Germinal center (tissue), 1 donor: ENCODE data around the gene AKAP8.
"Not testable (repeated sequence)": the region's sequence is repeated elsewhere in the genome, so short reads cannot be mapped to it uniquely, and the experiment has no call there.

Experiments used
- DNase-seq: peaks from one replicate; pipeline ENCODE4 v3.0.0; 2012; ENCODE audit warnings: mixed read lengths, low spot score

The AKAP8 gene

DNA sequence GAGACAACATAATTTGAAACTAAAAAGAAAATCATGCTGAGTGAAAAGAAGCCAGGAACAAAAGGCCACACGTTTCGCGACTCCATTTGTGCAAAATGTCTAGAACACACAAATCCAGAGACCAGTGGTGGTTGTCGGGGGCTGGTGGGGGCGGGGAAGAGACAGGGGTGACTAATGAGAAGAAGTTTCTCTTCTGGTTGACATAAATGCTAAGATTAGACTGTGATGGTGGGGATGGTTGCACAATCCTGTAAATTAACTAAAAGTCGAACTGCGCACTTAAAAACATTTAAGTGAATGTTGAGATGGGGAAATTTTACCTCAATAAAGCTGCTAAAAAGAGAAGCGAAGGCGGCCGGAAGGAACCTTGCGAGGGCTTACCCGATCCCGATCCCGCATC lies 7.1 kb downstream of the AKAP8 start:
- DNase-seq = no peak

GRCh38 chr19:15371786-15372380 lies 7.7 kb downstream of the AKAP8 start:
- DNase-seq = no peak

GRCh38 chr19:15371119-15371518 lies 8.5 kb downstream of the AKAP8 start:
- no peak for DNase-seq

DNA sequence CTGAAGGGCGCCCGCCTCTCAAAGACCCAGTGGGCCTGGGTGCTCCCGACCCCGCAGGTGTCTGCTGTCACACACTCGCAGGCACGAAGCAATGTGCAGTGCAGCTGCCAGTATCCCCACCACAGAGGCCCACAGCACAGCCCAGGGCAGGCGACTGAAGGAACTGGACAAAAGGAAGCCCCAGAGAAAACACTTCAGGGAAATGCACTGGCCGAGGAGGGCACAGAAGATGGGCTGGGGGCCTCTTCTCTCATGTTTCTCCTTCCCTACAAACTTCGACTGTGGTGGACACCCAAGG lies 10.0 kb downstream of the AKAP8 start:
- DNase-seq = no peak

- DNase-seq = no peak
Observed at GRCh38 chr19:15368798-15369593, 10.6 kb downstream of the AKAP8 start.

DNA sequence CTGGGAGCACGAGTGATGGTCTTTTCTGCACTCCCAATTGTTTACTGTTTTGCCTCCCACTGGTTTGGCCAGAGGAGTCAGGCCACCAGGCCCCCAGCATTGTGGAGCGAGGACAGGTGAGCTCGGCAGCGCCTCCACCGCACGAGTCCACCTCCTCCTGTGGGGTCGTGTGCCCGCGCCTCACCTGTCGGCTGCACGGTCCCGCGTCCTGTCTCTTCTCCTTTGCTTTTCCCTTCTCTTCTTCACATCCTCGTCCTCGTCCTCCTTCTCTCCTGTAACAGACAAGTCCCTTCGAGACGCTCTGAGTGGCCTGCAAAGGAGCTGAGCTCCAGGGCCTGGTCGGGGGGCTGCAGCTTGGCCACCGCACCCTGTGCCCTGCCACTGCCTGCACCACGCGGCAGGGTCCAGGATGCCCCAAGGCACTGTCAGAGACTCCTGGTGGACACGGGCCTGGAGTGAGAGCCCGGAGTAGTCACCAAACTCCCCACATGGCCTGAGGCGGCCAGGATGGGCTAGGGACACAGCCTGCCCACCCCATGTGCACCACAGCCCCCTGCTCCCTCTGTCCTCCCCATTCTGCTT lies 11.4 kb downstream of the AKAP8 start:
- DNase-seq = no peak

GRCh38 chr19:15367439-15367838 lies 12.1 kb downstream of the AKAP8 start:
- no peak for DNase-seq

DNA sequence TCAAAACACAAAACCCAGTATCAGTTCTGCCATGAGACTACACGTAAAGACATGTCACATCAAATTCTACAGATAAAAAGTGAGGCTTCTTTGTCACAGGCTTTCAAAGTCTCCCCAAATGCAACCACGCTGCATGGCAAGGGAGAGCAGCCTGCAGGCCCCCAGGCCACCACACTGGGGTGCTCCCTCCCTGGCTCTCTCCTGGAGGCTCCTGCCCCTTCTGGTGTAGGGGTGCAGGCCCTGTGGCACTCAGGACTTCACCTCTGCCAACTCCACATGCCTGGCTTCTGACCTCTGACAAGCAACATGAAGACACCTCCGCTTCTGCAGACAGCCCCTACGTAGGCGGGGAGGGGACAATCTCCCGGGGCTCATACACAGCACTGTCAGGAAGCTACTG lies 14.3 kb downstream of the AKAP8 start:
- no peak for DNase-seq

- DNase-seq = not testable (repeated sequence)
Observed at GRCh38 chr19:15363791-15364190, 15.8 kb downstream of the AKAP8 start.

DNA sequence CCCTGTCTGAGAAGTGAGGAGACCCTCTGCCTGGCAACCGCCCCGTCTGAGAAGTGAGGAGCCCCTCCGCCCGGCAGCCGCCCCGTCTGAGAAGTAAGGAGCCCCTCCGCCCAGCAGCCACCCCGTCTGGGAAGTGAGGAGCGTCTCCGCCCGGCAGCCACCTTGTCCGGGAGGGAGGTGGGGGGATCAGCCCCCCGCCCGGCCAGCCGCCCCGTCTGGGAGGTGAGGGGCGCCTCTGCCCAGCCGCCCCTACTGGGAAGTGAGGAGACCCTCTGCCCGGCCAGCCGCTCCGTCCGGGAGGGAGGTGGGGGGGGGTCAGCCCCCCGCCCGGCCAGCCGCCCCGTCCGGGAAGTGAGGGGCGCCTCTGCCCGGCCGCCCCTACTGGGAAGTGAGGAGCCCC lies 16.5 kb downstream of the AKAP8 start:
- not testable (repeated sequence) for DNase-seq

DNA sequence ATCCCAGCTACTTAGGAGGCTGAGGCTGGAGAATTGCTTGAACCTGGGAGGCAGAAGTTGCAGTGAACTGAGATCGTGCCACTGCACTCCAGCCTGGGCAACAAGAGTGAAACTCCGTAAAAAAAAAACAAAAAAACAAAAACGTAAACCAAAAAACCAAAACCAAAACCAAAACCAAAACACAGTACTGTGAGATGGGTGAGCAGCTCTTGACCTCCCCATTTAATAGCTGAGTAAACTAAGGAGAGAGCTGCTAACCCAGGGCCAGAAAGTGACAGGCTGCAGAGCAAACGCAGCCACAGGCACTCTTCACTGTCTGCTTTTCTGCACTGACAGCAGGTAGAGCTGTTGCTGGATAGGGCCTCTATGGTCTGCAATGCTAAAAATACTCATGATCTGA lies 19.6 kb downstream of the AKAP8 start:
- not testable (repeated sequence) for DNase-seq

- no peak for DNase-seq
Observed at GRCh38 chr19:15358918-15359317, 20.7 kb downstream of the AKAP8 start.

- DNase-seq = no peak
Observed at GRCh38 chr19:15357906-15358305, 21.7 kb downstream of the AKAP8 start.

- DNase-seq = no peak
Observed at GRCh38 chr19:15354566-15355296, 24.9 kb downstream of the AKAP8 start.

- no peak for DNase-seq
Observed at GRCh38 chr19:15353908-15354307, 25.7 kb downstream of the AKAP8 start.

GRCh38 chr19:15352535-15352934 lies 27.1 kb downstream of the AKAP8 start:
- DNase-seq = not testable (repeated sequence)

DNA sequence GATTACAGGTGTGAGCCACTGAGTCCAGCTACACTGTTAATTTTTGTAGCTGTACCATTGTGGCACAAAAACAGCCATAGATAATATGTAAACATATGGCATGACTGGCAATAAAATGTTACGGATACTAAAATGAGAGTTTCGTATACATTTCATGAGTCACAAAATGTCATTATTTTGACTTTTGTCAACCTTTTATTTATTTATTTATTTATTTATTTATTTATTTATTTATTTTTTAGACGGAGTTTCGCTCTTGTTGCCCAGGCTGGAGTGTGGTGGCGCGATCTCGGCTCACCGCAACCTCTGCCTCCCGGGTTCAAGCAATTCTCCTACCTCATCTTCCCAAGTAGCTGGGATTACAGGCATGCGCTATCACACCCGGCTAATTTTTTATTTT lies 38.3 kb downstream of the AKAP8 start:
- DNase-seq = not testable (repeated sequence)

DNA sequence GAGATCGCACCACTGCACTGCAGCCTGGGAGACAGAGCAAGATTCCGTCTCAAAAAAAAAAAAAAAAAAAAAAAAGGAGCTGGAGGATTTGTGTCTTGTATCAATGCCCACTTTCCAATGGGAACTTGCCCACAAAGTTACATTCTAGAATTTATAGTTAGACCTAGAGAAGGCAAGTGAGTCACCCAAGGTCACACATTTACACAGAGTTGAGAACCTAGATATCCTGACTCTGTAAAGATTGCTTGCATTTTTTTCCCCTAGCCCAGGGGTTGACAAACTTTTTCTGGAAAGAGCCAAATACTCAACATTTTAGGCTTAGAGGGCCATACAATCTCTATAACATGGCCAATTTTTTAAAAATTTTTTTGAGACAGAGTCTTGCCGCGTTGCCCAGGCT lies 39.5 kb downstream of the AKAP8 start:
- DNase-seq = no peak

GRCh38 chr19:15337202-15337601 lies 42.4 kb downstream of the AKAP8 start:
- no peak for DNase-seq

GRCh38 chr19:15335992-15336391 lies 43.6 kb downstream of the AKAP8 start:
- DNase-seq = not testable (repeated sequence)

DNA sequence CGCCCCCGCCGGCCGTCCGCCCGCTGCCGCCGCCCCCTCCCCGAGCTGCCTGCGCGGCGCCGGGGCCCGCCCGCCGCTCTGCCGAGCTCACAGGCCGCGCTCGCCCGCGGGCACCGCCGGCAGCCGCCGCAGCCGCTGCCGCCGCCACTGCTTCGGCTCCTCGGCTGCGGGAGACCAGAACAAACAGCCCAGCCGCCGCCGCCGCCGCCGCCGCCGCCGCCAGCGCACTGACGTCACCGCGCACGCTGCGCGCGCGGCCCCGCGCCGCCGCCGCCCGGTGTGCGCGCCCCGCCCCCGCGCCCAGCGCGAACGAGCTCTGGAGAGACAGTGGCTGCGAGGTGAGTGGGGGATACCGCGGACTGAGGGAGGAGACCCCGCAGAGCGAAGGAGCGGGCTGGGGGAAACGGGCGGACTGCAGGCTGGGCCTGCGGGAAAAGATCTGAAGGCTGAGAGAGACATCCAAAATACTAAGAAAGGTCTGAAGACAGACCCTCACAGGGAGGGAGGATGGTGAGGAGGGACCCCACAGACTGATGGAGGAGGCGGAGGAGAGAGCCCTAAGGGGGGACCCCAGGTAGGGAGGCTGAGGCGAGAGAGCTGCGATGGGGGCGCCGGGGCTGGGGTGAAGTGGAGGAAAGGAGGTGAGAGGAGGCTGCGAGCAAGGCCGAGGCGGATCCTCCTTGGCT lies 47.1 kb downstream of the AKAP8 start, which contains the start of gene BRD4:
Gene BRD4 (minus strand): TSS at position 229 of the 686 bp plus-strand sequence. CDS start 59,440 bp downstream, outside the sequence.
- peak; percentile 91 for DNase-seq
